ENCODE measurements around the gene IRF1. TPM values are rescaled to one million over a fixed set of nuclear protein-coding genes. Genes with fewer than 3 reads are reported as not detected.

Gene IRF1
- total RNA-seq, 1 experiment from 2014 or later, result 30.1 TPM

GRCh38 chr5:132473668-132474067 is 16.9 kb downstream of the IRF1 start (continued):
- TF ChIP-seq SRF (IDR thresholded peaks at IDR 0.05; ENCODE audit: low read depth), result no peak

- no peak for ATAC-seq
Observed at GRCh38 chr5:132473019-132473531, 17.5 kb downstream of the IRF1 start.

More at GRCh38 chr5:132473019-132473531, 17.5 kb downstream of the IRF1 start:
- H4K20me1 ChIP-seq (ENCODE audit: insufficient read depth), result no peaks in the 10 kb centered on the region
- CTCF ChIA-PET, result no interaction called here
- H3K36me3 ChIP-seq (ENCODE audit: control insufficient read depth in 1 of 2, insufficient read depth in 2 of 2, low read length in 2 of 2), result no peaks in the 10 kb centered on the region
- H3K27me3 ChIP-seq (ENCODE audit: insufficient read depth, low read length), result no peaks in the 10 kb centered on the region
- TF ChIP-seq REST (IDR thresholded peaks at IDR 0.05; ENCODE audit: low read depth), result no peak
- no peak overlapping the region for H3K9ac ChIP-seq (ENCODE audit: low read length)
- H3K4me2 ChIP-seq (ENCODE audit: low read length), result no peak overlapping the region
- no peak overlapping the region for H2AFZ ChIP-seq (ENCODE audit: low read depth, low read length, poor library complexity, severe bottlenecking)
- intact Hi-C loops (cut with micrococcal nuclease), result no loop called here
- no TSS peak for BruUV-seq (replicated peaks)
- POLR2A ChIA-PET, result no interaction called here
- H3K4me1 ChIP-seq (ENCODE audit: control insufficient read depth in 1 of 2, insufficient read depth in 2 of 2, low read length in 2 of 2), result peaks cover 0 to 9% of the 10 kb centered on the region in 2 experiments; a peak in 1 of 4 replicates
- no peak for DNase-seq (ENCODE audit: low read depth, low spot score)
- no peak overlapping the region for H3K4me3 ChIP-seq (replicated peaks in 1 of 2; ENCODE audit: low read depth in 1 of 2, low read length in 2 of 2)
- no peak overlapping the region for H3K27ac ChIP-seq (ENCODE audit: low read depth, low read length)
- no peaks in the 10 kb centered on the region for H3K79me2 ChIP-seq (ENCODE audit: insufficient read depth, low read length)
- no peaks in the 10 kb centered on the region for H3K9me2 ChIP-seq (ENCODE audit: insufficient read depth)
- H3K9me3 ChIP-seq (ENCODE audit: control insufficient read depth in 1 of 2, insufficient read depth in 1 of 2, low read depth in 1 of 2, low read length in 2 of 2), result no peaks in the 10 kb centered on the region
- RAD21 ChIA-PET (ENCODE audit: low non-redundant PET in 1 of 2, low total read pairs in 2 of 2, uncharacterized antibody in 2 of 2, unreplicated experiment in 2 of 2), result no interaction called here

All from HCT116 (cell line).